Endodermal cell (in vitro differentiated cells): Measurements from ENCODE around the gene SNTB2. TPM values are rescaled to one million over a fixed set of nuclear protein-coding genes. Genes with fewer than 3 reads are reported as not detected.

ENCODE experiments used
- DNase-seq: peaks from one replicate; pipeline ENCODE4 v3.0.0-alpha.2; 2017
- H3K27ac ChIP-seq: 2 replicates; pipeline ENCODE4 v1.5.1; 2013; ENCODE audit warnings: mild to moderate bottlenecking, low read depth, low read length, moderate library complexity
- H3K27me3 ChIP-seq: 2 replicates; pipeline ENCODE4 v1.6.1; 2013; ENCODE audit warnings: mild to moderate bottlenecking, low read length, moderate library complexity; ENCODE audit not compliant: insufficient read depth, control insufficient read depth, poor library complexity, severe bottlenecking
- H3K36me3 ChIP-seq: 2 replicates; pipeline ENCODE4 v1.7.0; 2013; ENCODE audit warnings: mild to moderate bottlenecking, low read length, moderate library complexity; ENCODE audit not compliant: control insufficient read depth, insufficient read depth
- H3K4me1 ChIP-seq: one replicate; pipeline ENCODE4 v1.7.0; 2013; ENCODE audit warnings: low read length; ENCODE audit not compliant: control insufficient read depth, insufficient read depth
- H3K4me3 ChIP-seq: 2 replicates; pipeline ENCODE4 v1.5.1; 2013; ENCODE audit warnings: mild to moderate bottlenecking, low read length, moderate library complexity
- H3K9ac ChIP-seq: 2 replicates; pipeline ENCODE4 v1.6.1; 2013; ENCODE audit warnings: mild to moderate bottlenecking, low read length, moderate library complexity; ENCODE audit not compliant: poor library complexity, severe bottlenecking; ENCODE audit errors: extremely low read depth
- H3K9me3 ChIP-seq: 2 replicates; pipeline ENCODE4 v1.6.1; 2013; ENCODE audit warnings: mild to moderate bottlenecking, low read length, moderate library complexity; ENCODE audit not compliant: control insufficient read depth
- H3K27ac Mint-ChIP-seq: 2 replicates; pipeline ENCODE4 v1.8.0; 2020; ENCODE audit warnings: mixed read lengths
- H3K27me3 Mint-ChIP-seq: 2 replicates; pipeline ENCODE4 v1.8.0; 2021; ENCODE audit warnings: mild to moderate bottlenecking, mixed read lengths; ENCODE audit not compliant: insufficient read depth
- H3K36me3 Mint-ChIP-seq: 2 replicates; pipeline ENCODE4 v1.8.0; 2020; ENCODE audit warnings: low read depth, mixed read lengths
- H3K4me1 Mint-ChIP-seq: 2 replicates; pipeline ENCODE4 v1.8.0; 2020; ENCODE audit warnings: mixed read lengths
- H3K4me3 Mint-ChIP-seq: 2 replicates; pipeline ENCODE4 v1.8.0; 2020; ENCODE audit warnings: mild to moderate bottlenecking, moderate library complexity, mixed read lengths
- H3K9me3 Mint-ChIP-seq: 2 replicates; pipeline ENCODE4 v1.8.0; 2020; ENCODE audit warnings: mild to moderate bottlenecking, mixed read lengths
- WGBS, 2 experiments: methylation state at CpG; one replicate each; pipeline versions ENCODE4 v1.1.5 to v1.1.7; 2013; ENCODE audit warnings: missing lambda C conversion rate in 2 of 2, mixed read lengths in 1 of 2; ENCODE audit not compliant: insufficient coverage in 1 of 2, insufficient read length in 1 of 2; 5-methylcytosine and 5-hydroxymethylcytosine counted together
- total RNA-seq, 2 donors: library from RNA; stranded (reverse); fragmentation: NEBNext Ultra II Directional in 1 of 2; extraction: Animal tissue kit (Norgen Biotek cat#: 25700) in 1 of 2; gene quantifications; 2 replicates in 1 of 2; 3 replicates in 1 of 2; pipeline ENCODE4 v1.2.1, GENCODE V29; 2021
- TF ChIP-seq, protein P1 (sequence below): fragments of 200-600 bp; sonication (generic); conservative IDR thresholded peaks from 2 replicates; pipeline ENCODE4 v1.5.0; 2021; ENCODE audit warnings: antibody characterized with exemption, mild to moderate bottlenecking

The SNTB2 gene
- total RNA-seq, 2 donors from 2014 or later = 15.4 to 24.1 TPM

GRCh38 chr16:69190046-69190588 is 3.2 kb downstream of the SNTB2 start:
- H3K4me1 Mint-ChIP-seq = peaks cover 17% of the 10 kb centered on the region
- no peaks in the 10 kb centered on the region for H3K27me3 Mint-ChIP-seq
- Histone ChIP-seq H3K27me3 (no peaks in the 10 kb centered on the region), H3K27ac (no peak overlapping the region), H3K9me3 (no peaks in the 10 kb centered on the region), H3K36me3 (no peaks in the 10 kb centered on the region), H3K4me1 (peaks cover 2% of the 10 kb centered on the region), H3K4me3 (no peak overlapping the region), H3K9ac (no peak overlapping the region)
- no peak overlapping the region for H3K4me3 Mint-ChIP-seq
- TF ChIP-seq, protein P1, sequence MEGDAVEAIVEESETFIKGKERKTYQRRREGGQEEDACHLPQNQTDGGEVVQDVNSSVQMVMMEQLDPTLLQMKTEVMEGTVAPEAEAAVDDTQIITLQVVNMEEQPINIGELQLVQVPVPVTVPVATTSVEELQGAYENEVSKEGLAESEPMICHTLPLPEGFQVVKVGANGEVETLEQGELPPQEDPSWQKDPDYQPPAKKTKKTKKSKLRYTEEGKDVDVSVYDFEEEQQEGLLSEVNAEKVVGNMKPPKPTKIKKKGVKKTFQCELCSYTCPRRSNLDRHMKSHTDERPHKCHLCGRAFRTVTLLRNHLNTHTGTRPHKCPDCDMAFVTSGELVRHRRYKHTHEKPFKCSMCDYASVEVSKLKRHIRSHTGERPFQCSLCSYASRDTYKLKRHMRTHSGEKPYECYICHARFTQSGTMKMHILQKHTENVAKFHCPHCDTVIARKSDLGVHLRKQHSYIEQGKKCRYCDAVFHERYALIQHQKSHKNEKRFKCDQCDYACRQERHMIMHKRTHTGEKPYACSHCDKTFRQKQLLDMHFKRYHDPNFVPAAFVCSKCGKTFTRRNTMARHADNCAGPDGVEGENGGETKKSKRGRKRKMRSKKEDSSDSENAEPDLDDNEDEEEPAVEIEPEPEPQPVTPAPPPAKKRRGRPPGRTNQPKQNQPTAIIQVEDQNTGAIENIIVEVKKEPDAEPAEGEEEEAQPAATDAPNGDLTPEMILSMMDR = no peak
- H3K9me3 Mint-ChIP-seq = no peaks in the 10 kb centered on the region
- no peak overlapping the region for H3K27ac Mint-ChIP-seq
- peaks cover 5% of the 10 kb centered on the region for H3K36me3 Mint-ChIP-seq
- DNase-seq = no peak
- 96 to 100% methylated on average over 2 of the region's 2 CpGs for WGBS, 2 experiments

DNA sequence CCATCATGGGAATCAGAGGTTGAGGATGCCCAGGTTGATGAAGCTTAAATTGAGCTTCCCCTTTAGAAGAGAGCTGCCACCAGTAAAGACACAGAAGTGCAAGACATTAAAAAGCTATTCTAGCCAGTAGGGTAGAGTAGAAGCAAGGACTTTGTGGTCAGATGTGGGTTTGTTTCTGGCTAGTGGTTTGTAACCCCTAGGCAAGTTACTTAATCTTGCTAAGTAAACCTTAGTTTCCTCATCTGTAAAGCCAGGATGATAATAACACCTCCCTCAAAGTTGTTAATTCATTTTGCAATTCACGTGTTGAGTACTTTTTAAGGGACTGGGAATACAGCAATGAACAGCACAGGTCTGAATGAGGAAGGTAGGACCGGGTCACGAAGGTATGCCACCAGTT is 3.6 kb downstream of the SNTB2 start:
- TF ChIP-seq, protein P1 = no peak
- Mint-ChIP-seq H3K9me3 (no peaks in the 10 kb centered on the region), H3K36me3 (peaks cover 5% of the 10 kb centered on the region), H3K4me3 (no peak overlapping the region), H3K27ac (no peak overlapping the region), H3K4me1 (peaks cover 17% of the 10 kb centered on the region), H3K27me3 (no peaks in the 10 kb centered on the region)
- Histone ChIP-seq H3K4me1 (peaks cover 2% of the 10 kb centered on the region), H3K9me3 (no peaks in the 10 kb centered on the region), H3K27me3 (no peaks in the 10 kb centered on the region), H3K27ac (no peak overlapping the region), H3K4me3 (no peak overlapping the region), H3K9ac (no peak overlapping the region), H3K36me3 (no peaks in the 10 kb centered on the region)
- DNase-seq = no peak
- 90 to 93% methylated on average over 3 of the region's 3 CpGs for WGBS, 2 experiments

- peaks cover 2% of the 10 kb centered on the region for H3K4me1 ChIP-seq
Measured at GRCh38 chr16:69191136-69191535, 4.2 kb downstream of the SNTB2 start.

More at GRCh38 chr16:69191136-69191535, 4.2 kb downstream of the SNTB2 start:
- Histone ChIP-seq H3K4me3 (no peak overlapping the region), H3K9me3 (no peaks in the 10 kb centered on the region), H3K9ac (no peak overlapping the region), H3K27me3 (no peaks in the 10 kb centered on the region), H3K36me3 (no peaks in the 10 kb centered on the region), H3K27ac (no peak overlapping the region)
- DNase-seq = no peak
- 94 to 100% methylated on average over 1 to 2 of the region's 2 CpGs for WGBS, 2 experiments
- peaks cover 5% of the 10 kb centered on the region for H3K36me3 Mint-ChIP-seq
- no peaks in the 10 kb centered on the region for H3K9me3 Mint-ChIP-seq
- H3K27ac Mint-ChIP-seq = no peak overlapping the region
- H3K4me1 Mint-ChIP-seq = peaks cover 17% of the 10 kb centered on the region
- TF ChIP-seq, protein P1 = no peak
- no peak overlapping the region for H3K4me3 Mint-ChIP-seq
- no peaks in the 10 kb centered on the region for H3K27me3 Mint-ChIP-seq
